Jurkat, Clone E6-1 (cell line): ENCODE measurements around the gene TSPAN5.
"Not testable (repeated sequence)": the region's sequence is repeated elsewhere in the genome, so short reads cannot be mapped to it uniquely, and the experiment has no call there.

Experiments
- DNase-seq: peaks from one replicate; pipeline ENCODE4 v3.0.0-alpha.2; 2011; ENCODE audit warnings: low read depth, low spot score
- H3K4me3 ChIP-seq: 2 replicates; pipeline ENCODE4 v1.5.1; 2011; ENCODE audit warnings: mild to moderate bottlenecking, low read length, control low read depth, moderate library complexity

TSPAN5 gene

GRCh38 chr4:98539299-98539698 is 119.1 kb downstream of the TSPAN5 start:
- DNase-seq: no peak
- no peak overlapping the region for H3K4me3 ChIP-seq

DNA sequence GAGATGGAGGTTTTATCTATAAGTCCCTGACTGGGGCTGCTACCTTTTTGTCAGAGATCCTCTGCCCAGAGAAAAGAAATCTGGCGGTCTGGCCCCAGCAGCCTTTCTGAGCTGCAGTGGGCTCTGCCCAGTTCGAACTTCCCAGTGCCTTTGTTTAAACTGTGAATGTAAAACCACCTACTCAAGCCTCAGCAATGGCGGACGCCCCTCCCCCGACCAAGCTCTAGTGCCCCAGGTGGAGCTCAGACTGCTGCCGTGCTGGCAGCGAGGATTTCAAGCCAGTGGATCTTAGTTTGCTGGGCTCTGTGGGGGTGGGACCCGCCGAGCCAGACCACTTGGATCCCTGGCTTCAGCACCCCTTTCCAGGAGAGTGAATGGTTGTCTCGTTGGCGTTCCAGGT is 121.8 kb downstream of the TSPAN5 start:
- H3K4me3 ChIP-seq: no peak overlapping the region
- no peak for DNase-seq

DNA sequence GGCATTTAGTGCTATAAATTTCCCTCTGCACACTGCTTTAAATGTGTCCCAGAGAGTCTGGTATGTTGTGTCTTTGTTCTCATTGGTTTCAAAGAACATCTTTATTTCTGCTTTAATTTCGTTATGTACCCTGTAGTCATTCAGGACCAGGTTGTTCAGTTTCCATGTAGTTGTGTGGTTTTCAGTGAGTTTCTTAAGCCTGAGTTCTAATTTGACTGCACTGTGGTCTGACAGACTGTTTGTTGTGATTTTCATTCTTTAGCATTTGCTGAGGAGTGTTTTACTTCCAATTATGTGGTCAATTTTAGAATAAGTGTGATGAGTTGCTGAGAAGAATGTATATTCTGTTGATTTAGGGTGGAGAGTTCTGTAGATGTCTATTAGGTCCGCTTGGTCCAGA is 124.3 kb downstream of the TSPAN5 start:
- not testable (repeated sequence) for DNase-seq, H3K4me3 ChIP-seq

GRCh38 chr4:98530572-98530971 is 127.8 kb downstream of the TSPAN5 start:
- no peak overlapping the region for H3K4me3 ChIP-seq

DNA sequence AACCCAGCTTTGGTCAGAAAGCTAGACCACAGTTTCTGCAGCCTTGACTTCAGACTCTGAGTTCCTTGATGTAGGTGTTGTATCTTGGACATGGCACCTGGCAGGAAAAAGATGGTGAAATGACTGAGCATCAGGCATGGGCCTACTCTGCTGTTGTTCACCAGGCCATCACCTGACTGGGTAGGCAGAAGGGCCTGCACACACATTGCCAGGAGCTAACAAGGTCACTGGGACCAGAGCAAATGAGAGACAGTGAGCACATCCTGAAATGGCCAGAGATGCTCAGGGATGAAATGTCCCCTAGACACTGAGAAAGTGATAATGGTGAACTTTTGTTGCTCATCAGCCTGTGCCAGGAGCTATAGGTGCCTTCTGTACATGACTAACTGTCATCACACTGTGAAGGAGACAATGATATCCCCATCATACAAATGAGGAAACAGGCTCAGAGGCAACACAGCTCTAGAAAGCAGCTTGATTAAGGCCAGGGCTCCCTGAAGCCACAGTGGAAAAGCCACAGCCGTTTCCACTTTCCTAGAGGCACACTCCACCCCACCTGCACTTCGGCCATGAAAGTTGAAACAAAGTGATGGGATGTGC is 128.3 kb downstream of the TSPAN5 start:
- no peak overlapping the region for H3K4me3 ChIP-seq
- no peak for DNase-seq

More at GRCh38 chr4:98530572-98530971, 127.8 kb downstream of the TSPAN5 start:
- DNase-seq: no peak

GRCh38 chr4:98528882-98529281 is 129.5 kb downstream of the TSPAN5 start:
- DNase-seq: peak; percentile 67
- no peak overlapping the region for H3K4me3 ChIP-seq

DNA sequence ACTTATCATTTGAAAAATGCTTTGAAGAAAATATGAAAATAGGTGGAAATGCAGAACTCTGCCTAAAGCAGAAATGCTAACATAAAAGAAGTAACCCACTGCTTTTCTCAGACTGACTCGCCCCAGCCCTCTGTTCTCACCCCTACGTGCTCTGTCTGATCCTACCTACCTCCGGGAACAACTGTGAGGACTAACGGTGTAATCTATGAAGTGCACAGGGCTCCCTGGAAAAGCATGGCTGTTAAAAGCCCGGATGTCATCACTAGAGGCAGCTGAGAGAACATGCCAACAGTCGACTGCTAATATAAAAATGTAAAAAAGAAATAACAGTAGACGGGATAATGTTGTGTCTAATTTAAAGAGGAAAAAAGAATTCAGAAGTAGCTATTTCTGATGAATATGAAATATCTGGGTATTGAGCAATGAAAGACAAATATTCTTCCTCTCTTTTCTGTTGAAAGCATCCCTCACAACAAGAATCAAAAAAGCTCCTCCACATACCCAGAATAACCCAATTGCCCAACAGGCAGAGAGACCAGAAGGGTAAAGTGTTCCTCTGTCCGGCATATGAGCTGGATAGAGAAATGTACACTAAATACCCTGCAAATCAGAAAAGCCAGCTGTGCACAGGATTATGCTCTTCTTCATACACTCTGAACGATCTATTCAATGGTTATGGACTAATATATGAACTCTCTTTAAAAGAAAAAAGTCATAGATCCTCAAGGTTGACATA is 130.7 kb downstream of the TSPAN5 start:
- no peak overlapping the region for H3K4me3 ChIP-seq

GRCh38 chr4:98524230-98524629 is 134.2 kb downstream of the TSPAN5 start:
- no peak for DNase-seq
- H3K4me3 ChIP-seq: no peak overlapping the region

More for the DNA sequence above, 130.7 kb downstream of the TSPAN5 start:
- no peak for DNase-seq

DNA sequence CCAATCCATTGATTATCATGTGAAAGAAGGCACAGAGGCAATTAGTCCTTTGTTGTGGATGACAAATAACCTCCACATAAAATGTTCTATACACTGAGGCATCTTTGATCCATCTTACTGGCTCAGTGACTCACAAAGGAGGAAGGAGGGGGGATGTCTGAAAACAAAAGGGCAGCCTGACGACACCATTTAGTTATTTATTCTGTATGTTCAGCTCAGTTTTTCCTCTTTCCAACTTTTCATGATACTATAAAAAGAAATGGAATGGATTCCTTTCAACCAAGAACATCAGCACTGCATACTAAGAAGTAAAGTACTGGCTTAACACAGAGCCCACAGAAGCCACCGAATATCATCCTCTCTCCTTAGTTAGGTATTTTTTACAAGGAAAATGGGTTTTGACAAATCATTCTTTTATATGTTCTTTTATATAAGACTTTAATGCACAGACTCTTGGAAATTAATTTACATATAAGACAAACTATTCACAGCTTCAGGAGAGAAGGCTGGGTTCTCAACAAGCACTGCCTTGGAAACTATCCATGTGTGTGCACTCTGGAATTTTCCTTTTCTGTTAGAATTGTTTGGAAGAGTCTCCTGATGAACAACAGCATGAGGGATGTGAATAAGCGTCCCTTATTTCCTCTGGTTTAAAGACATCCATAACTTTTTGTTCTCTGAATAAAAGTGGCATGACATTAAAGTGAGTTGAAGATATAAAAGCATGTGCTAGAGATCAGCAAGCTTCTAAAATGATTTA is 135.6 kb downstream of the TSPAN5 start:
- DNase-seq: no peak
- H3K4me3 ChIP-seq: no peak overlapping the region

- DNase-seq: no peak
- no peak overlapping the region for H3K4me3 ChIP-seq
Measured at GRCh38 chr4:98522062-98522461, 136.3 kb downstream of the TSPAN5 start.

- H3K4me3 ChIP-seq: no peak overlapping the region
- DNase-seq: no peak
Measured at GRCh38 chr4:98521486-98521885, 136.9 kb downstream of the TSPAN5 start.

GRCh38 chr4:98519268-98519977 is 139.0 kb downstream of the TSPAN5 start:
- DNase-seq: no peak
- no peak overlapping the region for H3K4me3 ChIP-seq

DNA sequence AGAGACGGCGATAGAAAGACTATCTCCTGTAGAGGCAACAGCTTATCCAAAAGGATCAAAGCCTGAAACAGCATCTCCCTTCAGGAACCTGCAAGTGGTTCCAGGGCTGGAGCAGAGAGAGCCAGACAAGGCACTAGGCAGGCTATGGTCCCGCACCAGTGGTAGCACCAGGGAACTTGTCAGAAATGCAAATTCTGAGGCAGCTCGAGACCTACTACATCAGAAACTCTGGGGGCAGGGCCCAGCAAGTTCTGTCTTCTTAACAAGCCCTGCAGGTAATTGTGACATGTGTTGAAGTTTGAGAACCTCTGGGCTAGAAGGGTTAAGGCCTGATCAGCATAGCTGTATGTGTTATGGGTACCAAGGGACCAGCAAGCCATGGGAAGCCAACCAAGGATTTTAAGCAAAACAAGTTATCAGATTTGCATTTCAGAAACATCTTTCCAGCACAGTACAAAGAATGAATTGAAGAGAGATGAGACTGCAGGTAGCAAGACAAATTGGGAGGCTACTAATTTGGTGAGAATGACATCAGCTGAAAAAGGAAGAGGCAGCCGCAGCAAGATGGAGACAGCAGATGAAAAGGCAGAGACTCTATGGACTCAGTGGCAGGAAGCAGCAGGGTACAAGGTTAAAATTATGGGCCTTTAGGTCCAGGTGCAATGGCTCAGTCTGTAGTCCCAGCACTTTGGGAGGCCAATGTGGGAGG is 139.7 kb downstream of the TSPAN5 start:
- H3K4me3 ChIP-seq: no peak overlapping the region
- no peak for DNase-seq

DNA sequence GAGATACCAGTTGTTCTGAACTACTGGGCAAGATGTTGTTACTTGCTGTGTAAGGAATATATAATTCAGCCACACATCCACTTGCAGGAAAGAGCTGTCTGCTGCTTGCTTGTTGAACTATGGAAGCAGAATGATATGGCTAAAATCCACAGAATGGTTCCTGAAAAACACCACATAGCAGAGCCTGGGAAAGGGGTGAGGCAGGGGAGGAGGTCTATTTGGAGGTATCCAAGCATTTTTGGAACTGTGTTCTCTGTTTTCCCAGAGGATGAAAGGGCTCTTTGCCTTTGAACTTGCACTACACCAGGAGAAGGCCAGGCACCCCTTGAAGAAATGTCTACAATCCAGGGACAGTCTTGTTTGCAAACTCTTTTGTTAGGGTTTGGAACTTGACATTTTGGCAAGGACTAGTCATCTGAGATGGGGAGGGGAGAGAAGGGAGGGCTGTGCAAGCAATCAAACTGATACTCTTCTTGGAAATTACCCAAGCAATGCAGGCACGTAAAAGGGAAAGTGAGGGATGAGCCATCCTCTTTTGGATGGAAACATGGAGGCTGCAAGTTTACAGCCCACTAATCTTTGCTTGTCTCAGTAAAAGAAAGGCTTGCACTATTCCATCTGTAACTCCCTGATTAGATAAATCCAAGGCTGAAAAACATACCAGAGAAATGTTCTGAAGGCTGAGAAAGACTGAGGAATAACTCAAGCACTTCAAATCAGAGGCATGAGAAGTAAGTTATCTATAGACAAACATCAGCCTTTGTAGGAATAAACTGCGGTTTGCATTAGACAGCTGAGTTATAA is 141.0 kb downstream of the TSPAN5 start:
- no peak for DNase-seq
- no peak overlapping the region for H3K4me3 ChIP-seq

DNA sequence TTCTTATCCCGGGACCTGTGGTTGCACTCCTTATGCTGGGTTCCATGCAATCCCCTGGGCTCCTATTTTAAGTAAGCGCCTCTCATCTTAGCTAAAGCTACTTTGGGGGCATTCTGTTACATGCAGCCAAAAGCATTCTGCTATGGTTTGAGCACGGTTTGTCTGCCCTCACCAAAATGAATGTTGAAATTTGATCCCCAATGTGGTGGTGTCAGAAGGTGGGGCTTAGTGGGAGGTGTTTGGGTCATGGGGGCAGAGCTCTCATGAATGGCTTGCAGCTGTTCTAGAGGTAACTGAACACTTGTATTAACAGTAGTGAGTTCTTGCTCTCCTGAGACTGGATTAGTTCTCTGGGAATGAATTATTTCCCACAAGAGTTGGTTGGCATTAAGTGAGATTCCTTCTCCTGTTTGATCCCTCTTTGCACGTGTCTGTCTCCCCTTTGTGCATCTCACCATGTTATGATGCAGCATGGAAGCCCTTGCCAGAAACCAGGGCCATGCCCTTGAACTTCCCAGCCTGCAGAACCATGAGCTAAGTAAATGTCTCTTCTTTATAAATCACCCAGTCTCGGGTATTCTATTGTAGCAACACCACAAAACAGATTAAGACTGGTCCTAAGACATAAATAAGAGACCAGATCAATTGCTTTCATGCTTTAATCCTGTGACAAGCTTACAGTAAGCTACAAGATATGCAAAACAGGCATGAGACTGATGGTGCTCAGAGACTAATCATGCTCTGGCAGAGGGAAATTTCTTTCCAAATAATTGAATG is 141.8 kb downstream of the TSPAN5 start:
- H3K4me3 ChIP-seq: no peak overlapping the region
- no peak for DNase-seq

DNA sequence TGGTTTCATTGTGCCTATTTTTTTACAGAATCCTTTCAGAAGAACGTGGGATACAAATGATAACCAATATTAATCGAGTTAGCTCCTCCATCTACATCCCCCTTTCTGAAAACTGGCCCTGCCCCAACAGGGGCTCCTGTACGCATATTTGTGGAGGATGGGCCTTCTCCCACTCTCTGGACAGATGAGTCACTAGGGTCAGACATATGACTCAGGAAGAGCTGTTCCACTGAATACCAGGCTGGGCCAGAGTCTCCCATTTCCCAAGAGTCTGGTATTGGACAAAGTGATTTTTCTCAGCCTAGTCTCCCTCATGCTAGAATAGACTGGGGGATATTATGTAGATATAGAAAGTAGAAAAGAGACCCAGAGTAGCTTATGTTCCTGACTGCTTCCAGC is 142.4 kb downstream of the TSPAN5 start:
- no peak overlapping the region for H3K4me3 ChIP-seq
- no peak for DNase-seq

- no peak overlapping the region for H3K4me3 ChIP-seq
- no peak for DNase-seq
Measured at GRCh38 chr4:98515470-98515809, 143.0 kb downstream of the TSPAN5 start.
